ENCODE data around the gene ASPN. TPM values are rescaled to one million over a fixed set of nuclear protein-coding genes. Genes with fewer than 3 reads are reported as not detected.

ASPN gene
- total and polyA plus RNA-seq, 2 of the 13 experiments (the other 11 are each of a cell fraction or from before 2014, with no cell fraction given) = not detected

DNA sequence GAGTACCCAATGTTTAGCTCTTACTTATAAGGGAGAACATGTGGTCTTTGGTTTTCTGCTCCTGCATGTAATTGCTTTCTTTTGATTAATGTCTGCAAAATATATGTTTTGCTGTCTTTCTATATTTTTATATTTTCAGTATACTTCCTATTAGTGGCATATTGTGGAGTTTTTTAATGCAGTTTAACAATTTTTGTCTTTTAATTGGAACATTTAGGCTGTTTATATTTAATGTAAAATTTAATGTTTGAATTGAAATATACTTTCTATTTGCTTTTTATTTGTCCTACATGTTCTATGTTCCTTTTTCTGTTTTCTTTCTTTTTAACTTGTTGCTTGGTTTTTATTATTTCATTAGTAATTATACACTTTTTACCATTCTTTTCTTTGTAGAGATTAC lies 48.6 kb upstream of the ASPN start:
- POLR2A ChIA-PET = no interaction called here
- H3K4me3 ChIP-seq (replicated peaks in 1 of 3; ENCODE audit: insufficient read depth in 1 of 3, low read depth in 2 of 3, low read length in 3 of 3) = no peak overlapping the region
- H3K79me2 ChIP-seq (ENCODE audit: insufficient read depth, low read length) = no peaks in the 10 kb centered on the region
- no peaks in the 10 kb centered on the region for H3K27me3 ChIP-seq (ENCODE audit: control insufficient read depth in 1 of 2, insufficient read depth in 2 of 2, low read length in 2 of 2)
- TF ChIP-seq MBNL3 (CRISPR knock-in tag; conservative IDR thresholded peaks at IDR 0.05) (no peak), ZNF83 (CRISPR knock-in tag; IDR thresholded peaks at IDR 0.05; ENCODE audit: borderline replicate concordance) (no peak), RBM39 (IDR thresholded peaks at IDR 0.05; ENCODE audit: low read depth, low read length, poor library complexity, severe bottlenecking) (no peak), YEATS2 (CRISPR knock-in tag; IDR thresholded peaks at IDR 0.05; ENCODE audit: borderline replicate concordance) (no peak), ZFAT (CRISPR knock-in tag; conservative IDR thresholded peaks at IDR 0.05) (no peak), SNAI1 (CRISPR knock-in tag; IDR thresholded peaks at IDR 0.05; ENCODE audit: borderline replicate concordance) (no peak), SETDB1 (CRISPR knock-in tag; IDR thresholded peaks at IDR 0.05; ENCODE audit: borderline replicate concordance) (no peak), U2AF1 (optimal IDR thresholded peaks at IDR 0.05; ENCODE audit: low read depth, low read length) (no peak), ZNF570 (CRISPR knock-in tag; IDR thresholded peaks at IDR 0.05; ENCODE audit: borderline replicate concordance) (no peak), FOXJ3 (CRISPR knock-in tag; IDR thresholded peaks at IDR 0.05; ENCODE audit: borderline replicate concordance) (no peak), ASH2L (IDR thresholded peaks at IDR 0.05; ENCODE audit: insufficient read length, low read depth, low read length) (no peak), SPEN (CRISPR knock-in tag; IDR thresholded peaks at IDR 0.05; ENCODE audit: low read depth) (no peak), SAFB2 (CRISPR knock-in tag; IDR thresholded peaks at IDR 0.05; ENCODE audit: borderline replicate concordance, low read depth) (no peak)
- TF ChIP-seq, protein P1, sequence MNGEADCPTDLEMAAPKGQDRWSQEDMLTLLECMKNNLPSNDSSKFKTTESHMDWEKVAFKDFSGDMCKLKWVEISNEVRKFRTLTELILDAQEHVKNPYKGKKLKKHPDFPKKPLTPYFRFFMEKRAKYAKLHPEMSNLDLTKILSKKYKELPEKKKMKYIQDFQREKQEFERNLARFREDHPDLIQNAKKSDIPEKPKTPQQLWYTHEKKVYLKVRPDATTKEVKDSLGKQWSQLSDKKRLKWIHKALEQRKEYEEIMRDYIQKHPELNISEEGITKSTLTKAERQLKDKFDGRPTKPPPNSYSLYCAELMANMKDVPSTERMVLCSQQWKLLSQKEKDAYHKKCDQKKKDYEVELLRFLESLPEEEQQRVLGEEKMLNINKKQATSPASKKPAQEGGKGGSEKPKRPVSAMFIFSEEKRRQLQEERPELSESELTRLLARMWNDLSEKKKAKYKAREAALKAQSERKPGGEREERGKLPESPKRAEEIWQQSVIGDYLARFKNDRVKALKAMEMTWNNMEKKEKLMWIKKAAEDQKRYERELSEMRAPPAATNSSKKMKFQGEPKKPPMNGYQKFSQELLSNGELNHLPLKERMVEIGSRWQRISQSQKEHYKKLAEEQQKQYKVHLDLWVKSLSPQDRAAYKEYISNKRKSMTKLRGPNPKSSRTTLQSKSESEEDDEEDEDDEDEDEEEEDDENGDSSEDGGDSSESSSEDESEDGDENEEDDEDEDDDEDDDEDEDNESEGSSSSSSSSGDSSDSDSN (CRISPR knock-in tag; IDR thresholded peaks at IDR 0.05) = no peak
- TF ChIP-seq, protein P2, sequence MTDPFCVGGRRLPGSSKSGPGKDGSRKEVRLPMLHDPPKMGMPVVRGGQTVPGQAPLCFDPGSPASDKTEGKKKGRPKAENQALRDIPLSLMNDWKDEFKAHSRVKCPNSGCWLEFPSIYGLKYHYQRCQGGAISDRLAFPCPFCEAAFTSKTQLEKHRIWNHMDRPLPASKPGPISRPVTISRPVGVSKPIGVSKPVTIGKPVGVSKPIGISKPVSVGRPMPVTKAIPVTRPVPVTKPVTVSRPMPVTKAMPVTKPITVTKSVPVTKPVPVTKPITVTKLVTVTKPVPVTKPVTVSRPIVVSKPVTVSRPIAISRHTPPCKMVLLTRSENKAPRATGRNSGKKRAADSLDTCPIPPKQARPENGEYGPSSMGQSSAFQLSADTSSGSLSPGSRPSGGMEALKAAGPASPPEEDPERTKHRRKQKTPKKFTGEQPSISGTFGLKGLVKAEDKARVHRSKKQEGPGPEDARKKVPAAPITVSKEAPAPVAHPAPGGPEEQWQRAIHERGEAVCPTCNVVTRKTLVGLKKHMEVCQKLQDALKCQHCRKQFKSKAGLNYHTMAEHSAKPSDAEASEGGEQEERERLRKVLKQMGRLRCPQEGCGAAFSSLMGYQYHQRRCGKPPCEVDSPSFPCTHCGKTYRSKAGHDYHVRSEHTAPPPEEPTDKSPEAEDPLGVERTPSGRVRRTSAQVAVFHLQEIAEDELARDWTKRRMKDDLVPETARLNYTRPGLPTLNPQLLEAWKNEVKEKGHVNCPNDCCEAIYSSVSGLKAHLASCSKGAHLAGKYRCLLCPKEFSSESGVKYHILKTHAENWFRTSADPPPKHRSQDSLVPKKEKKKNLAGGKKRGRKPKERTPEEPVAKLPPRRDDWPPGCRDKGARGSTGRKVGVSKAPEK (CRISPR knock-in tag; IDR thresholded peaks at IDR 0.05; ENCODE audit: borderline replicate concordance) = no peak
- TF ChIP-seq, protein P3, sequence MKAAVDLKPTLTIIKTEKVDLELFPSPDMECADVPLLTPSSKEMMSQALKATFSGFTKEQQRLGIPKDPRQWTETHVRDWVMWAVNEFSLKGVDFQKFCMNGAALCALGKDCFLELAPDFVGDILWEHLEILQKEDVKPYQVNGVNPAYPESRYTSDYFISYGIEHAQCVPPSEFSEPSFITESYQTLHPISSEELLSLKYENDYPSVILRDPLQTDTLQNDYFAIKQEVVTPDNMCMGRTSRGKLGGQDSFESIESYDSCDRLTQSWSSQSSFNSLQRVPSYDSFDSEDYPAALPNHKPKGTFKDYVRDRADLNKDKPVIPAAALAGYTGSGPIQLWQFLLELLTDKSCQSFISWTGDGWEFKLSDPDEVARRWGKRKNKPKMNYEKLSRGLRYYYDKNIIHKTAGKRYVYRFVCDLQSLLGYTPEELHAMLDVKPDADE (CRISPR knock-in tag; IDR thresholded peaks at IDR 0.05) = no peak
- peaks cover 17% of the 10 kb centered on the region for H3K4me1 ChIP-seq (ENCODE audit: insufficient read depth, low read length)
- H3K27ac ChIP-seq (ENCODE audit: extremely low read length, insufficient read depth, low read length) = no peak overlapping the region
- no peak overlapping the region for H3K9ac ChIP-seq (ENCODE audit: insufficient read depth, low read depth, low read length)
- H3K36me3 ChIP-seq (replicated peaks in 1 of 2; ENCODE audit: control insufficient read depth in 1 of 2, insufficient read depth in 2 of 2, low read length in 2 of 2) = no peaks in the 10 kb centered on the region
- CTCF ChIA-PET (ENCODE audit: low intra/inter-chr PET ratio, low total read pairs) = no interaction called here
- in situ Hi-C loops (cut with HindIII; ENCODE audit: extremely low pct_ligation_motif_present, low pct_unique_long_range_greater_than_20kb) = no loop called here
- intact Hi-C loops (cut with micrococcal nuclease; ENCODE audit: unreplicated experiment) = no loop called here
- no TSS peak for BruUV-seq (replicated peaks)
- H2AFZ ChIP-seq (ENCODE audit: low read length) = no peak overlapping the region
- no peaks in the 10 kb centered on the region for H3K9me3 ChIP-seq (ENCODE audit: low read length)
- no peak overlapping the region for H3K4me2 ChIP-seq (ENCODE audit: low read depth, low read length)
- no peaks in the 10 kb centered on the region for H4K20me1 ChIP-seq (ENCODE audit: insufficient read depth, low read length)
- FAIRE-seq = no peak
- no peak for ATAC-seq
- no peak for DNase-seq (ENCODE audit: low spot score)

Measured in HepG2 (cell line).